HG02610 (cell line): ENCODE data around the gene HECTD4.

ENCODE experiments used
- ATAC-seq: cut with Tn5 transposase; IDR thresholded peaks from one replicate; pipeline ENCODE4 v1.9.1; 2021; ENCODE audit warnings: mild to moderate bottlenecking, moderate library complexity; ENCODE audit not compliant: unreplicated experiment

The HECTD4 gene

GRCh38 chr12:112184056-112184887 lies 198.0 kb downstream of the HECTD4 start:
- no peak for ATAC-seq

GRCh38 chr12:112183141-112184021 lies 198.8 kb downstream of the HECTD4 start:
- ATAC-seq = peak; percentile 62

- ATAC-seq = no peak
Measured at GRCh38 chr12:112182499-112182898, 199.7 kb downstream of the HECTD4 start.

- ATAC-seq = no peak
Measured at GRCh38 chr12:112180422-112180821, 201.8 kb downstream of the HECTD4 start.

GRCh38 chr12:112179916-112180315 lies 202.3 kb downstream of the HECTD4 start:
- ATAC-seq = no peak

GRCh38 chr12:112179341-112179740 lies 202.9 kb downstream of the HECTD4 start:
- no peak for ATAC-seq

GRCh38 chr12:112178796-112179195 lies 203.4 kb downstream of the HECTD4 start:
- no peak for ATAC-seq

GRCh38 chr12:112176321-112177010 lies 205.8 kb downstream of the HECTD4 start:
- no peak for ATAC-seq

- no peak for ATAC-seq
Measured at GRCh38 chr12:112175361-112176155, 206.7 kb downstream of the HECTD4 start.

GRCh38 chr12:112172556-112173324 lies 209.5 kb downstream of the HECTD4 start:
- ATAC-seq = no peak

GRCh38 chr12:112170971-112171596 lies 211.1 kb downstream of the HECTD4 start:
- ATAC-seq = no peak

GRCh38 chr12:112170376-112170775 lies 211.9 kb downstream of the HECTD4 start:
- ATAC-seq = no peak

GRCh38 chr12:112169966-112170365 lies 212.3 kb downstream of the HECTD4 start:
- no peak for ATAC-seq

GRCh38 chr12:112169161-112169872 lies 212.9 kb downstream of the HECTD4 start:
- no peak for ATAC-seq

GRCh38 chr12:112168561-112168971 lies 213.7 kb downstream of the HECTD4 start:
- ATAC-seq = no peak

GRCh38 chr12:112167718-112168525 lies 214.3 kb downstream of the HECTD4 start:
- ATAC-seq = no peak

- ATAC-seq = no peak
Measured at GRCh38 chr12:112167031-112167461, 215.2 kb downstream of the HECTD4 start.
